Measurements from ENCODE around the gene GMEB2. TPM values are rescaled to one million over a fixed set of nuclear protein-coding genes. Genes with fewer than 3 reads are reported as not detected.

Gene GMEB2
- total RNA-seq, 6 donors from 2014 or later: 10.1 to 12.9 (median 12.4) TPM

- H3K9me3 ChIP-seq: no peaks in the 10 kb centered on the region
- TF ChIP-seq CTCF (IDR thresholded peaks at IDR 0.05) (no peak), POLR2AphosphoS5 (IDR thresholded peaks at IDR 0.05) (no peak), EP300 (IDR thresholded peaks at IDR 0.05) (no peak), POLR2A (IDR thresholded peaks at IDR 0.05) (no peak)
- peaks cover 10 to 27% (median 21%) of the 10 kb centered on the region in 4 donors for H3K4me1 ChIP-seq
- WGBS, 2 donors: 33 to 43% methylated on average over 15 of the region's 15 CpGs
- H3K27me3 ChIP-seq: peaks cover 0 to 12% (median 4%) of the 10 kb centered on the region in 4 donors
- no peak for DNase-seq
- H3K36me3 ChIP-seq: no peaks in the 10 kb centered on the region
- no peak for ATAC-seq (ENCODE audit: low FRiP score in 2 of 2)
- H3K4me3 ChIP-seq: peak overlapping the region in 1 of 4 donors; percentile 65
- peak overlapping the region in 1 of 4 donors; percentile 35 for H3K27ac ChIP-seq
Measured at GRCh38 chr20:63552481-63553249, 74.2 kb downstream of the GMEB2 start.

- ATAC-seq (ENCODE audit: low FRiP score in 2 of 2) (no peak), DNase-seq (no peak)
- Histone ChIP-seq H3K27me3 (peaks cover 0 to 26% (median 5%) of the 10 kb centered on the region in 4 donors), H3K36me3 (no peaks in the 10 kb centered on the region), H3K4me1 (peaks cover 10 to 32% (median 21%) of the 10 kb centered on the region in 4 donors), H3K4me3 (no peak overlapping the region), H3K9me3 (no peaks in the 10 kb centered on the region), H3K27ac (no peak overlapping the region)
- TF ChIP-seq POLR2A (IDR thresholded peaks at IDR 0.05): no peak
- no peak for TF ChIP-seq POLR2AphosphoS5 (IDR thresholded peaks at IDR 0.05)
- no peak for TF ChIP-seq EP300 (IDR thresholded peaks at IDR 0.05)
- 56 to 57% methylated on average over 7 to 9 of the region's 9 CpGs for WGBS, 2 donors
Measured at GRCh38 chr20:63551068-63551467, 75.8 kb downstream of the GMEB2 start.

GRCh38 chr20:63549679-63550282 lies 77.1 kb downstream of the GMEB2 start:
- DNase-seq: peak in 1 of 2 donors; percentile 74
- H3K27ac ChIP-seq: no peak overlapping the region
- H3K27me3 ChIP-seq: peaks cover 0 to 27% (median 5%) of the 10 kb centered on the region in 4 donors
- H3K4me1 ChIP-seq: peaks cover 10 to 32% (median 21%) of the 10 kb centered on the region in 4 donors
- TF ChIP-seq POLR2AphosphoS5 (IDR thresholded peaks at IDR 0.05): no peak
- ATAC-seq (ENCODE audit: low FRiP score in 2 of 2): no peak
- H3K9me3 ChIP-seq: no peaks in the 10 kb centered on the region
- H3K36me3 ChIP-seq: no peaks in the 10 kb centered on the region
- 79 to 86% methylated on average over 11 to 18 of the region's 18 CpGs for WGBS, 2 donors
- no peak overlapping the region for H3K4me3 ChIP-seq

GRCh38 chr20:63549019-63549418 lies 77.9 kb downstream of the GMEB2 start:
- TF ChIP-seq POLR2A (IDR thresholded peaks at IDR 0.05) (no peak), CTCF (IDR thresholded peaks at IDR 0.05) (no peak), POLR2AphosphoS5 (IDR thresholded peaks at IDR 0.05) (no peak), EP300 (IDR thresholded peaks at IDR 0.05) (no peak)
- Histone ChIP-seq H3K9me3 (no peaks in the 10 kb centered on the region), H3K4me1 (peaks cover 5 to 27% (median 16%) of the 10 kb centered on the region in 4 donors), H3K4me3 (no peak overlapping the region), H3K27ac (no peak overlapping the region), H3K36me3 (no peaks in the 10 kb centered on the region), H3K27me3 (peaks cover 0 to 27% (median 5%) of the 10 kb centered on the region in 4 donors)
- ATAC-seq (ENCODE audit: low FRiP score in 2 of 2) (no peak), DNase-seq (no peak)
- WGBS, 2 donors: 28 to 41% methylated on average over 8 to 14 of the region's 25 CpGs

GRCh38 chr20:63548542-63548941 lies 78.4 kb downstream of the GMEB2 start:
- TF ChIP-seq CTCF (IDR thresholded peaks at IDR 0.05) (no peak), POLR2A (IDR thresholded peaks at IDR 0.05) (no peak), POLR2AphosphoS5 (IDR thresholded peaks at IDR 0.05) (no peak), EP300 (IDR thresholded peaks at IDR 0.05) (no peak)
- no peak overlapping the region for H3K27ac ChIP-seq
- no peaks in the 10 kb centered on the region for H3K36me3 ChIP-seq
- no peak for ATAC-seq (ENCODE audit: low FRiP score in 2 of 2)
- peaks cover 3 to 22% (median 11%) of the 10 kb centered on the region in 4 donors for H3K4me1 ChIP-seq
- peaks cover 0 to 27% (median 5%) of the 10 kb centered on the region in 4 donors for H3K27me3 ChIP-seq
- no peak overlapping the region for H3K4me3 ChIP-seq
- no peaks in the 10 kb centered on the region for H3K9me3 ChIP-seq
- peak in 1 of 2 donors; percentile 49 for DNase-seq
- 48 to 54% methylated on average over 10 to 11 of the region's 11 CpGs for WGBS, 2 donors
